ENCODE data around the gene TCF7L2.
"Not testable (repeated sequence)": the region's sequence is repeated elsewhere in the genome, so short reads cannot be mapped to it uniquely, and the experiment has no call there.

Gene TCF7L2

DNA sequence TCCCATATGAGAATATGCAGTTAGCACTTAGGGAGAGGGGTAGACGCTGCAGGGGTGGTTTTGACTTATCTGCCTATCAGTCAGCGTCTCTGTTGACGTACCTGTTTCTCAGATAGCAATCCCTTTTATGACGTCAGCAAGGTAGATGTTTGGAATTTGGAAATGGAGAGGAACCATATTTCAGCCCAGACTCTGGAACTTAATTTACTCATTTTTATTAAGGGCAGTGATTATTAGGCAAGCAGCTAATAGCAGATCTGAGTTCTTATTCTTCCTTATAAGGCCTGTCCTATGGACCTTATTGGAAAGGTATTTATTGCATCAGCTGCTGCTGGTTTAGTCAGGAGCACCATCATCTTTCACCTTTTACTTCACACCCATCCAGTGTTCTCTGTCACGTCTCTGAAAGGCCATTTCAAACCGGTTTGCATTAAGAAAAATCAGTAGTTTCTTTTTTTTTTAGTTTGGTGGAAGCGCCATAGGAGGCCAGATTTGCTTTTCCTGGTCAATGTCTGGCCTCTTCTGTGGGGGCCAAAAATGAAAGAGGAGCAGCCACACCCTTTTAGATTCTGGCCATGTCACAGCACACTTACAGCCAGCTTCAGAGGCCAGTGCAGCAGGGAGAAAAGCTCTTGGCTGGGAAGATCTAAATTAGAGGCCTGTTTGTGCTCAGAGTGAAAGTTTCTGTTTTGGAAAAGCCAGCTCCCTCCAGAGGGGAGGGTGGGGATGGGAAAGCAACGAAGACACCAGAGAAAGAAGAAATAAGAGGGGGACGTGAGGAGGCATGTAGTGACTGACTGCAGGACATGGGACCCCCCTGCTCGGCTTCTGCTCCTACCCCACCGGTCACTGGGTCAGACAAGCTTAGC is 146.3 kb downstream of the TCF7L2 start:
- DNase-seq (ENCODE audit: low spot score), result no peak

DNA sequence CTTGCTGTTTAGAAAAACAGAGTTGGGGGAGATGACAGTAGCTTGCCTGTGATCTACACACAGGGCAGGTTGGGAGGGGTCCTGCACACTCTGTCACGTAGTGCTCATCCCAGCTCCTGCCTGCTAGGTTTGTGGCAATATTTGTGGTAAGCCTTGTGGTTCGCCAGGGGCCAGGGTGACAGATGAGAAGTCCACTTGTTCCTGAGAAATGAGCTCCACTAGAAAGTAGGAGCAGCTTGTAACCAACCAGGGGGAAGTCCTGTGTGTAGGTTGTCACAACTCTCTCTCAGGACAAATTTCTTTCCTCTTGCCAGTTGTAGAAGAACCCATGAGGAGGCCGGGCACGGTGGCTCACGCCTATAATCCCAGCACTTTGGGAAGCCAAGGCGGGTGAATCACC is 147.0 kb downstream of the TCF7L2 start:
- no peak for DNase-seq (ENCODE audit: low spot score)

DNA sequence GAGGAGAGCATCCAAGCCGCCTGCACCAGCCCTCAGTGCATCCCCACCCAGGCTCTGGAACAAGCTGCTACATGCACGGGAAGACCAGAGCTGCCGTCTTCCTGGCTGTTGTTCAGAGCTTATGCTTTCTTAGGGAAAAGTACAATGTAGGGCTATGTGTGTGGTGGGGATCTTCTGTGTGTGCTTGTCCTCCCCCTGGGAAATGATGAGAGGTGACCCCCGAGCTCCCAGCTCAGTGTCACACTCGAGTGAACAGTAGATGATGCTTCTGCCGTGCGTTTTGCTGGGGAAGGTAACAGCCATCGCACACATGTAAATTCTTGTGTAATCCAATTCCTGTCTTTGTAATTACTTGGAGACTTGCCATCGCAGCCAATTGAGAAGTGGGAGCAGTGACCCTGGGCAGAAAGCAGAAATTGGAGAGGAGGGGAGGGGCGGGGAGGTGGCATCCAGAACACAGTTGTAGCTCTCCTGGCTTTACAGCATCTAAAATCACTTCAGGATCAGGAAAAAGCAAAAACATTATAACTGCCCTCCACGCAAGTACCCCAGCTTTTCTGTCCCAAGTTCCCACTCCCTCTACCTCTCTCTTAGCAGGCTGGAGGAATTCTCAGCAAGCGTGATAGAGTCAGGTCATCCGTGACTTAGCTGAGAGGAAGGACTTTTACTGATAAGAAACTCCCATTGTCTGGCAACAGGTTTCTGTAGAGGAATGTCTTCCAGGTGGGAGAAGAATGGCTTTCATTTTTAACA is 149.6 kb downstream of the TCF7L2 start:
- no peak for DNase-seq (ENCODE audit: low spot score)

- no peak for DNase-seq (ENCODE audit: low spot score)
Measured at GRCh38 chr10:113100281-113100680, 150.2 kb downstream of the TCF7L2 start.

DNA sequence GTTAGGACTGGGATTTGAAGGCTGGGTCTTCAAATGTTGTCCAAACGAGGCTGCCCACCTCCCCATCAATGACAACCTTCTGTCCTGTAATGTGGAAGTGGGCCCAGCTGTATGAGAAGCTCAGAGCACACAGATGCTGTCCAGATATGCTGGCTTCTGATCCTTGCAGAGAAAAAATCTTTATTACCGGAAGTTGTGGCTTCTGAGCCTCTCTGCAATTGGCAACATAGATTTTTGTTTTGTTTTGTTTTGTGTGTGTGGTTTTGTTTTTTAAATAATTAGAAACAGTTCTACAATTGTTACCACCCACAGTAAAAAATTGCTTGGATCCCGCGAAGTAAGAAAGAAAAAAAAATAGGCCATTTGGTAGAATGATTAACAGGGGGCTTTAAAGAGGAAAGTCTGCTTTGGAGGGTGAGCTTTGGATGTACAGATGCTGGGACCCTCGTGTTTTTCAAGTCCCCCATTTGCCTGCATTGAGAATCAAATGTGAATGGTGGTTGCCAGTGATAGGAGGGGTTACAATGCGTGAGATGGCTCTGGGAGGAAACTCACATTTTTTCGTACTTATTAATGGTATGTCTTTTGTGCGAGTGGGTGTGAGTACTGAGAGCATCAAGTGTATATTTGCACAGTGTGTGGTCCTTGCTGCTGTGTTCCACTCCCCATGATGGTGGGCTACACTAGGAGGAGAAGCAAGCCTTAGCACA is 153.2 kb downstream of the TCF7L2 start:
- DNase-seq (ENCODE audit: low spot score), result no peak

GRCh38 chr10:113104047-113104446 is 154.0 kb downstream of the TCF7L2 start:
- no peak for DNase-seq (ENCODE audit: low spot score)

GRCh38 chr10:113108194-113108835 is 158.3 kb downstream of the TCF7L2 start:
- DNase-seq (ENCODE audit: low spot score), result no peak

GRCh38 chr10:113108948-113109347 is 158.9 kb downstream of the TCF7L2 start:
- DNase-seq (ENCODE audit: low spot score), result no peak

DNA sequence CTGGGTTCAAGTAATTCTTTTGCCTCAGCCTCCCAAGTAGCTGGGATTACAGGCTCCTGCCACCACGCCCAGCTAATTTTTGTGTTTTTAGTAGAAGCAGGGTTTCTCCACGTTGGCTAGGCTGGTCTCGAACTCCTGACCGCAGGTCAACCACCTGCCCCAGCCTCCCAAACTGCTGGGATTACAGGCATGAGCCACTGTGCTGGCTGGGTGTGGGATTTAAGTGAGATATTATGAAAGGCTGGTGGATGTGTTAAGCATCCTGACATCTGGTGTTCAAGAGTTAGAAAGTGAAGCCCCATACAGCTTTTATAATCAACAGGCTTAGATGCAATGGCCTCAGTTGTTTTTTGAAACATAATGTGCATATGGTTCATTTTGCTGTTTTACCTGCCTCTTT is 159.4 kb downstream of the TCF7L2 start:
- not testable (repeated sequence) for DNase-seq (ENCODE audit: low spot score)

GRCh38 chr10:113111260-113111659 is 161.2 kb downstream of the TCF7L2 start:
- no peak for DNase-seq (ENCODE audit: low spot score)

DNA sequence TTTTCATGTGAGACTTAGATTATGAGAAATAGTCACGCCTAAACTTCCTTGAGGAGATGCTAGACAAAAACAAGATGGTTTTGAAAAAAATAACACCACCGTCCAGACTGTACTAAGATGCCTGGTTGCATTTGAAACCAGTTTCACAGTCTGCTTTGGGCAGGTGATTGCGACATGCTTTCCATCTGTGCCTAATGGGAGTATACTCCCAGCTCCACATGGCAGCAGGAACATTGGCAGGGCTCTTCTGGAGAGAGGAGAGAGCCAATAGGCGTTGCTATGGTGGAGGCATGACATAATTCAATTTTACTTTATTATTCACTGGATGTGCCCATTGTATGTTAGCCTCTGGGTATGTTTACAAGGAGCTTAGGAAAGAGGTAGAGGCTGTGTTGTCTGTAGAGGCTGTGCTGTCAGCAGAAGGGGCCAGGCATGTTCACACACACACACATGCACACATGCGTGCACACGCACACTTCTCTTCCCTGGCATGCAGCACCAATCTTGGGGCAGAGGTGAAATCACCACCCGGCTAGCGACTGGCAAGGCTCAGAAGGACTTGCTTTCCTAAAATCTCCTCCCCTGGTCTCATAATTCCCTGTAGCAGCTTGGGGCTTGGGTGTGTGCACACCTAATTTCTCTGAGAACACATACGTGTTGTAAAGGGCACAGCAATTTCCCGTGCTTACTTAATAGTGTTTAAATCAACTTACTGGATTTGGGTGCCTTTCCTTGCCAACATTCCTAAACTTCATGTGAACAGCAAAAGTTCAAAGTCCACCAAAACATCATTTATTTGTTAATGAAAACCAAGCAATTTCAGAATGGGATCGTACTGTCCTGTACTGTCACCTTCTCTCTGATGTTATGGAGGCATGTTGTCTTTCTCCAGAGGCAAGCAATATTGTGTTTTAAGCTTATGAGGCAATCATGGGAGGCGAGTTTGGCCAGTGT is 162.1 kb downstream of the TCF7L2 start:
- no peak for DNase-seq (ENCODE audit: low spot score)

GRCh38 chr10:113113241-113113640 is 163.2 kb downstream of the TCF7L2 start:
- no peak for DNase-seq (ENCODE audit: low spot score)

GRCh38 chr10:113113918-113114317 is 163.9 kb downstream of the TCF7L2 start:
- no peak for DNase-seq (ENCODE audit: low spot score)

DNA sequence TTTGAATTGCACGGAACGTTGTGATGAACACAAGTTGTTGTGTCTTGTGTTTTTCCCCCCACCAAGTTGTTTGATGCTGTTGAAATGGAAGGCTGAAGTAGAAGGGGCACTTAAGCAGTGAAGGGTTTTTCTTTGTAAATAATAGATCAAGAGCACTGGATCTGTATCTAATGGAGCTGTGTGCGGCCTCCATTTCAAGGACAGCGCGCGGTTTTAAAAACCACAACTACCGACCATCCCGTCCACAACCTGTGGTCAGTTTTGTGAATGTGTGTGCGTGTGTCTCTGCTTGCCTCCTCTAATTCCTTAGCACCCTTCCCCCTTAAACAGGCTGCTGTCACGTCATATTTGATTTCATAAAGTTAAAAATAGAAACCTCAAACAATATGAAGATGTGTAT is 165.5 kb downstream of the TCF7L2 start:
- no peak for DNase-seq (ENCODE audit: low spot score)

- no peak for DNase-seq (ENCODE audit: low spot score)
Measured at GRCh38 chr10:113118882-113119281, 168.8 kb downstream of the TCF7L2 start.

GRCh38 chr10:113119801-113120200 is 169.8 kb downstream of the TCF7L2 start:
- DNase-seq (ENCODE audit: low spot score), result no peak

GRCh38 chr10:113121153-113121552 is 171.1 kb downstream of the TCF7L2 start:
- DNase-seq (ENCODE audit: low spot score), result no peak

DNA sequence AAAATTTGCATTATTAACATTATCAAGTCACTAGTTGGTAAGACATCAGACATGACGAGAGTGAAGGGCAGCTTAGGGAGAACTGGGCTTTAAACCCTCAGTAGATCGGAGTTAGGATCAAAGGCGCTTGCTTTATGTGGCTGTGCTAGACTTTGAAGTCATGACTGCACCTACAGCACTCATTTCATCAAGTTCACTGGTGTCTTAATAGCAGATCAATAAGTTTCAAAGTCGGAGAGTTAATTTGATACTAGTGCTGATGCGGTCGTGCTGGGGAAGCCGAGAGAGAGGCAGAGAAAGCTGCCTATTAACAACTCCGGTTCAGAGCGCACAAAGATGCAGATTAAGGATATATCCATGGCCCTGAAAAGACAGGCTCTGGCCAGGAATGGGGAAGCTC is 172.9 kb downstream of the TCF7L2 start:
- no peak for DNase-seq (ENCODE audit: low spot score)

DNA sequence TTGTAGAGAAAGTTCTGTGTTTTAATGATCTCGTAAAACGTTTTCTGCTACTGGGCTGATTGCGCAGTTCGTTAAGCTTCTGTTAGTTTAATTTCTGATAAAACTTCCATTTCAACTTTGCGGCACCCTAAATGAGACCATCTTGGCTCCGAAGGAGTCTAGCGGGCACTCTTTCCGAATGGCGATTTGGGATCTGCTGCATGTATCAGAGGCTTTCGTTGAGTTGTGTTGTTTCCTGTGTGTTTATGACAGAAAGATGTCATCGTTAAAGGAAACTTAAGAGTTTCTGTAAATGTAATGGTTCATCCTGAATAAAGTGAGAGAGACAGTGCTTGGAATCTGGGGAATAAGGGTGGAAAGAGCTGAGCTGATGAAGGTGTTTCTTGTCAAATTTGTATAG is 174.7 kb downstream of the TCF7L2 start:
- no peak for DNase-seq (ENCODE audit: low spot score)

DNA sequence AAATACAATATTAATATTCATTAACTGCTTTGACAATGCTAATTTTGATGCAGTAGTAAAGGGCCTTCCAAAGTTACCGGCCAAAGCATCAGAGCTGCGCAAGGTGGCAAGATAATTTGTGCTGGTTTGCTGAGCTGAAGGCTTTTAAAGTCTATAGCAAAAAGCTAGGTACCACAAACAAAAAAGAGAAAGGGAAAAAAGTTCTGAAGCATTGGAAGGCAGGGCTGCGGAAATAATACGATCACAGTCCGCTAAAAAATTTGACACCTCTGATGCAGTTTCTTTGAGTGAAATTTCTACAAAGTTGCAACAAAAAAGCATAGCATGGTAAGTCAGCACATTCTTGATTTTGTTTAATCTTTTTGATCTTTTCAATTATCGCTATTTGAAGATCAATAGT is 175.6 kb downstream of the TCF7L2 start:
- DNase-seq (ENCODE audit: low spot score), result no peak

Data from kidney capillary endothelial cell (primary cell).